GM18907 (cell line): ENCODE results near the gene NDEL1.
A peak's percentile ranks its signal among the peaks of the same experiment; 100 is the strongest.

Source experiments
- ATAC-seq: cut with Tn5 transposase; IDR thresholded peaks from one replicate; pipeline ENCODE4 v1.9.1; 2021; ENCODE audit warnings: mild to moderate bottlenecking, moderate library complexity; ENCODE audit not compliant: unreplicated experiment

Gene NDEL1

GRCh38 chr17:8413938-8414337, 21.7 kb upstream of the NDEL1 start:
- ATAC-seq: no peak

GRCh38 chr17:8417806-8418205, 17.9 kb upstream of the NDEL1 start:
- no peak for ATAC-seq

DNA sequence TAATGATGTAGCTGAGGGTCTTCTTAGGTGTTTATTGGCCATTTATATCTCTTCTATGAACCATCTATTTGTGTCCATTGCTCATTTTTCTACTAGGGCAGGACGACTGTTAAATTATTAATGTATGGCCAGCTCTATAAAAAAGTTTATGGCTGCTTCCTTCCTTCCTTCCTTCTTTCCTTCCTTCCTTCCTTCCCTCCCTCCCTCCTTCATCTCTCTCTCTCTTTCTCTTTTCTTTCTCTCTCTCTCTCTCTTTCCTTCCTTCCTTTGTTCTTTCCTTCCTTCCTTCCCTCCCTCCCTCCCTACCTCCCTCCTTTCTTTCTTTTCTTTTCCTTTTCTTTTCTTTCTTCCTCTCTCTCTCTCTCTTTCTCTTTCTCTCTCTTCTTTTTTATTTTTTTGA, 17.2 kb upstream of the NDEL1 start:
- ATAC-seq: no peak

GRCh38 chr17:8419305-8419704, 16.4 kb upstream of the NDEL1 start:
- no peak for ATAC-seq

GRCh38 chr17:8420041-8420934, 15.4 kb upstream of the NDEL1 start:
- no peak for ATAC-seq

DNA sequence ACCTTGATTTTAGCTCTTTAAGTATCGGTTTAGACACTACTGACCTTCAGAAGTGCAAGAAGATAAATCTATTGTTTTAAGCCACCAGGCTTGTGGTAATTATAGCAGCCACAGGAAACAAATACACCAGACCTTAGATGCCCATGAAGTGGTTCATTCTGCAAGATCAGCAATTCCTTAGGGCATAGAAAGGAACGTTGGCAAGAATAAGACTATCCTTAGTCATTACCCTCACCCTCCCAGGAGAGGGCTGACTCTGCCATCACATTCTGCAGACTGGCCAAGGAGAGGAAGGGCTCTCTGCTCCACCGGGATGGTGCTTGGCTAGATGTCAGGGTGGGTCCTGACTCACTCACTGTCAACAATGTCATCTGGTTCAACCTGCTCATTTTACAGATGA, 14.1 kb upstream of the NDEL1 start:
- no peak for ATAC-seq

DNA sequence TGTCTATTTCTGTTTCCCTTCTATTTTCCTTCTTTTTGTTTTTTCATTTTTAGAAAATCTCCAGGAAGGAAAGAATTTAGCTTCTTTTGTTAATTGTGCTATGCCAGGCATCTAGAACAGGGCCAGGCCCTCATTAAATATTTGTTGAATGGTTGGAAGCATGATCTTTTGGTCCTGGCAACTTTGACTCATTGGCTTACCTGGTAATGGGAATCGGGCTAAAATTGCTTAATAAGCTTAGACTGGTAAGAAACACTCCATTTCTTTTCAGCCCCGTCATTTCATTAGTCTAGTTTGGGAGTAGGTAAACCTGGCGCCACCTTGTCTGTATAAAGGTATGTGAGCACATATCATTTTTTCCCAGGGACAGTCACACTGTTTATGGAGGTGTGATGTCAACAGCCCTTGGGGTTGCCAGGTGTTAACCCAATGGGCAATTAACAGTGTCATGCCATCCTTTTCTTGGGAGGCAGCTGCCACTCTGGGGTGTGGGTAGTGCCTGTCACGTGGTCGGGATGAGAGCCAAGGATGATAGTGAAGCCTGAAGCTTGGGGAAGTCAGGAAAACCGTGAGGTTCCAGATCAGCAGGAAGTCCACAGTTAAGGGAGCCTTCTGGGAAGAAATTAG, 9.5 kb upstream of the NDEL1 start:
- no peak for ATAC-seq

DNA sequence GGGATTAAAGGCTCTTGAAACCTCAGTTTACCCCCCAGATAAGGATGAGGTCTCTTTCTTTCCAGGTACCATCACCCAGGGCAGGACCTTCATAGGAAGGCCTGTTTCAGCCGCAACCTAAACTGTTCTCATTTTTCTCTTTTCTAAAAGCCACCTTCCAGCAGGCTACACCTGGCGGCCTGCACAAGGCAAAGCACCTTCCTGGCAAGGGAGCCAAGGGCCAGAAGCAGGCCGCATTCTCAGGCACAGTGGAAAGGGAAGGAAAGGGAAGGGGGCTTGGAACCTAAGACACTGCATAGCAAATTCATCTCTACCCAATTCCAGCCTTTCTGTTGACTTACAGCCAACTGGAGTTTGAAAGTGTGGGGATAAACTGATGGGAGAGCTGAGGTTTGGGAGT, 8.9 kb upstream of the NDEL1 start:
- ATAC-seq: no peak

GRCh38 chr17:8430966-8431365, 4.7 kb upstream of the NDEL1 start:
- ATAC-seq: no peak

- peak; percentile 63 for ATAC-seq
Measured at GRCh38 chr17:8436169-8436843, 622 bp downstream of the NDEL1 start.

GRCh38 chr17:8436844-8437171, 1.1 kb downstream of the NDEL1 start:
- ATAC-seq: no peak

DNA sequence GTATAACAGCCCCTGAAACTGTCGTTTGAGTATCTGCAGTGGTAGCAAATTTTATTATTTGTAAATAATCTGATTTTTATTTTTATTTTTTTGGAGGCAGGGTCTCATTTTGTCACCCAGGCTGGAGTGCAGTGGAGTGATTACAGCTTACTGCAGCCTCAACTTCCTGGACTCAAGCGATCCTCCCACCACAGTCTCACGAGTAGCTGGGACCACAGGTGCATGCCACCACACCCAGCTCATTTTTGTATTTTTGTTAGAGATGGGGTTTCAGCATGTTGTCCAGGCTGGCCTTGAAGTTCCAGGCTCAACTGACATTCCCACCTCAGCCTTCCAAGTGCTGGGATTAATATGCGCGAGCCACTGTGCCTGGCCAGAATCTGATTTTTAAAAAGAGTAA, 2.8 kb downstream of the NDEL1 start:
- no peak for ATAC-seq

DNA sequence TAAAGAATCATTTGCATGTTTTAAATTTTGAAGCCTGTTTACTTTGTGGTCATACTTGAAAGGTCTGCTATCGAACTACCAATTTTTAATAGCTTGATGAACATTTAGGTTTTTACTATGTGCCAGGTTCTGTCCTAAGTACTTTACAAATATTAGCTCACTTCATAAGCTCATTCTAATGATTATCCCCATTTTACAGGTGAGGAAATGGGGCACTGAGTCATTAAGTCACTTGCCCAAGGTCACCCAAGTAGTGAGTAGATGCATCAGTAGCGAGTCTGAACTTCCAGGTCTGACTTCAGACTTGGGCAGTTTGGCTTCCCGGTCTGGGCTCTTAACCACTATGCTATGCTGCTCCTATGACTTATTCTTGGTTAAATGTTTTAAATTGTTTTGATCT, 4.0 kb downstream of the NDEL1 start:
- ATAC-seq: no peak

GRCh38 chr17:8441690-8442089, 6.0 kb downstream of the NDEL1 start:
- ATAC-seq: no peak

DNA sequence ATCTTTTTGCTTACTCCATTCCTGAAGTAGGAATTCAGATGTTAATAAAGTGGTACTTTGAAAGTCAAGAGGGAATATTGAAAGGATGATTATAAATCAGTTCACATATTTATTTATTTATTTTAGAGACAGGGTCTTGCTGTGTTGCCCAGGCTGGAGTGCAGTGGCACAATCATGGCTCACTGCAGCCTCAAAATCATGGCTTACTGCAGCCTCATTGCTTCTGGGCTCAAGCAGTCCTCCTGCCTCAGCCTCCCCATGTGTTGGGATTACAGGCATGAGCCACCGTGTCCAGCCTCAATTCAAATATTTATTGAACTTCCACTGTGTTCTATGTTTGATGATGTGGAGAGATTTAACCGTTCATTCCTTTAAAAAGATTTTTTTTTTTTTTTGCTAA, 6.6 kb downstream of the NDEL1 start:
- no peak for ATAC-seq

- no peak for ATAC-seq
Measured at GRCh38 chr17:8443756-8444155, 8.1 kb downstream of the NDEL1 start.

- no peak for ATAC-seq
Measured at GRCh38 chr17:8444494-8444893, 8.8 kb downstream of the NDEL1 start.

DNA sequence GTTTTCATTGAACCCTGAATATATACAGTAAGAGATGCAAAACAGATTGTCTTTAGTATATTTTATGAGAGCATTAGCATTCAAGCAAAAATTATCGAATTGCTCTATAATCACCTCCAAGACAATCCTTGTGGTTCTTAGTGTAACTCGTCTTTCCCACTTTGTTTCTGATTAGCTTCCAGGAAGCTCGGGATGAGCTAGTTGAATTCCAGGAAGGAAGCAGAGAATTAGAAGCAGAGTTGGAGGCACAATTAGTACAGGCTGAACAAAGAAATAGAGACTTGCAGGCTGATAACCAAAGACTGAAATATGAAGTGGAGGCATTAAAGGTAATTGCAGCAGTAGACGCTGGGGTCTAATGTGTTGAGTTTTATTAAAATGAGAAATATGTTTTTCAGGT, 9.9 kb downstream of the NDEL1 start:
- ATAC-seq: no peak

GRCh38 chr17:8447799-8448198, 12.1 kb downstream of the NDEL1 start:
- no peak for ATAC-seq

- no peak for ATAC-seq
Measured at GRCh38 chr17:8448310-8448709, 12.6 kb downstream of the NDEL1 start.

DNA sequence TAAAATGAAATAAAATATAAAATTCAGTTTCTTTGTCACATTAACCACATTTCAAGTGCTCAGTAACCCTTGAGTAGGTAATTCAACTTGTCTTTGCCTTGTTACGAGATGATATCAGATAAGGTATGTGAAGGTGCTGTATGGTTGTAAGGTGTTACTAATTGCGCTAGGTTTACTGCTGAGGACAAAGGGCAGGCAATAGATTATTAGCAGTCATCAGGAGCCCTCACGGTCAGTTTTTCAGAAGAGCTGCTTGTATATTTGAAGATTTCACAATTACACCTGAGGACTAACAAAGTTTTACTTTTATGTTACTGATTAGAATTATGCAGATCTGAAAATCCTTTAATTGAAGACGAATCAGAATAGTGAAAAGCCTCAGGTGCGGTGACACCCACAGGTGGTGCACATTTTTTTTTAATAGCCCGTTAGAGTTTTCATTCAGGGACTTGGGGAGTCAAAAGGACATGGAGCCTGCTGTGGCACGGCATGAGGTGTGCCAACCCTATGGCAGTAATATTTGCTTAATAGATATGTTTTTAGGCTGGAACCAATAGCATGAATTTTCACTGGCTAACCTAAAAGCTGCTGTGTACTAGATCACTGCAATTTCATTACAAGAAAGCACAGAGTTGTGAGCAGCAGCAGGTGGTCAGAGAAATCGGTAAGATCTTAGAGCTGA, 16.4 kb downstream of the NDEL1 start:
- ATAC-seq: no peak

DNA sequence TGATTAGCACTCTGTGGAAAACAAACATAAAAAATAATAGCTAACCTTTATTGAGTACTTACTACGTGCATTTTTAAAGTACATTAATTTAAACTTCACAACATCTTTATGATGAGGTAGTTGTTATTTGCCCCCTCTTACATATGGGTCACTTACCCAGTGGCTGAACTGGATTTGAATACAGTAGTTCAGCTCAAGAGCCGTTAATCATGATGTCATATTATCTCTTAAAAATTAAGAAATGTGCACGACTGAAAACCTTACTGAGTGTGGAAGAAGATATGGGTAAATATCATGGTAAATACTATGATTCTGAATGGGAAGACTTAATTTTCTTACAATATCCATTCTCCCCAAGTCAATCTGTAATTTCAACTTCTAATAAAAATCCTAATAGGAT, 17.6 kb downstream of the NDEL1 start:
- no peak for ATAC-seq
